ENCODE results near the gene CNTRL. TPM values are rescaled to one million over a fixed set of nuclear protein-coding genes. Genes with fewer than 3 reads are reported as not detected.

CNTRL gene
- total RNA-seq, 1 experiment from 2014 or later = 11.6 TPM

- Histone ChIP-seq H3K18ac (ENCODE audit: insufficient read length, low read depth, low read length) (no peak overlapping the region), H2AK5ac (ENCODE audit: insufficient read length, low read length) (no peak overlapping the region), H3K79me1 (ENCODE audit: insufficient read depth, low read depth, low read length, poor library complexity, severe bottlenecking) (no peaks in the 10 kb centered on the region), H4K91ac (ENCODE audit: insufficient read length, low read depth, low read length) (no peak overlapping the region), H2AFZ (ENCODE audit: low read length) (no peak overlapping the region), H3K4me1 (ENCODE audit: insufficient read depth, low read length) (no peaks in the 10 kb centered on the region), H3K9me3 (ENCODE audit: control insufficient read depth, low read depth, low read length) (no peaks in the 10 kb centered on the region), H3K79me2 (ENCODE audit: insufficient read depth, low read length) (no peaks in the 10 kb centered on the region), H3T11ph (ENCODE audit: low read length) (no peak overlapping the region), H3K23ac (ENCODE audit: insufficient read length, low read depth, low read length) (no peak overlapping the region), H3K27ac (ENCODE audit: insufficient read length, low read depth, low read length) (no peak overlapping the region), H2BK15ac (ENCODE audit: low read depth, low read length) (no peak overlapping the region), H2BK5ac (ENCODE audit: insufficient read length, low read length) (no peak overlapping the region), H2BK20ac (ENCODE audit: low read depth, low read length, poor library complexity, severe bottlenecking) (no peak overlapping the region), H4K5ac (ENCODE audit: insufficient read length, low read depth, low read length) (no peak overlapping the region), H3K4ac (ENCODE audit: low read depth, low read length) (no peak overlapping the region), H3K56ac (ENCODE audit: insufficient read length, low read depth, low read length) (no peak overlapping the region), H3K14ac (ENCODE audit: insufficient read depth, low read length) (no peak overlapping the region), H2BK120ac (ENCODE audit: low read depth, low read length, poor library complexity, severe bottlenecking) (no peak overlapping the region), H4K8ac (replicated peaks; ENCODE audit: insufficient read length, low read depth, low read length) (no peak overlapping the region), H2BK12ac (ENCODE audit: insufficient read length, low read depth, low read length) (no peak overlapping the region), H3K4me2 (ENCODE audit: insufficient read depth, insufficient read length, low read length) (no peak overlapping the region), H3K23me2 (ENCODE audit: insufficient read length, low read depth, low read length, poor library complexity, severe bottlenecking) (no peaks in the 10 kb centered on the region), H3K9ac (ENCODE audit: extremely low read depth, insufficient read length, low read length) (no peak overlapping the region), H3K27me3 (ENCODE audit: insufficient read depth, low read length) (no peaks in the 10 kb centered on the region), H4K20me1 (ENCODE audit: control insufficient read depth, insufficient read depth, insufficient read length) (no peaks in the 10 kb centered on the region)
- Mint-ChIP-seq H3K9me3 (no peaks in the 10 kb centered on the region), H3K4me1 (no peaks in the 10 kb centered on the region), H3K27me3 (ENCODE audit: low read depth) (no peaks in the 10 kb centered on the region), H3K4me3 (no peak overlapping the region), H3K36me3 (ENCODE audit: insufficient read depth in 1 of 3, low read depth in 3 of 3) (peaks cover 0 to 6% (median under 1%) of the 10 kb centered on the region in 3 experiments; a peak in 5 of 7 replicates), H3K27ac (no peak overlapping the region)
- TF ChIP-seq CTCF (conservative IDR thresholded peaks at IDR 0.05) = no peak
- WGBS (ENCODE audit: extremely low coverage, insufficient read length, low lambda C conversion rate) = no CpG with 5 or more reads among the region's 1 CpG
- DNase-seq = no peak
These were observed 10.9 kb downstream of the CNTRL start for GRCh38 chr9:121085661-121086060.
